Mononuclear cell (primary cell): Measurements from ENCODE around the gene PLD6. TPM values are rescaled to one million over a fixed set of nuclear protein-coding genes. Genes with fewer than 3 reads are reported as not detected.

ENCODE experiments used
- H3K27me3 ChIP-seq: 2 replicates; pipeline ENCODE4 v1.6.0; 2011; ENCODE audit warnings: low read length, control low read depth; ENCODE audit not compliant: insufficient read depth
- H3K4me1 ChIP-seq: 2 replicates; pipeline ENCODE4 v1.5.1; 2011; ENCODE audit warnings: mild to moderate bottlenecking, low read length, control low read depth; ENCODE audit not compliant: insufficient read depth
- H3K4me3 ChIP-seq: 2 replicates; pipeline ENCODE4 v1.5.1; 2011; ENCODE audit warnings: mild to moderate bottlenecking, low read length, moderate library complexity
- H3K9me3 ChIP-seq: 2 replicates; pipeline ENCODE4 v1.5.1; 2011; ENCODE audit warnings: low read depth, mild to moderate bottlenecking, control low read depth, low read length
- total RNA-seq: library from RNA; depleted of rRNA; stranded (reverse); fragments of >200 nt; gene quantifications from one replicate; pipeline ENCODE4 v1.2.3, GENCODE V29; 2012

Gene PLD6
- total RNA-seq, 1 donor: 4.7 TPM

- no peak overlapping the region for H3K4me3 ChIP-seq
- peaks cover 83% of the 10 kb centered on the region for H3K4me1 ChIP-seq
Measured at GRCh38 chr17:17179371-17179827, 26.7 kb downstream of the PLD6 start.

DNA sequence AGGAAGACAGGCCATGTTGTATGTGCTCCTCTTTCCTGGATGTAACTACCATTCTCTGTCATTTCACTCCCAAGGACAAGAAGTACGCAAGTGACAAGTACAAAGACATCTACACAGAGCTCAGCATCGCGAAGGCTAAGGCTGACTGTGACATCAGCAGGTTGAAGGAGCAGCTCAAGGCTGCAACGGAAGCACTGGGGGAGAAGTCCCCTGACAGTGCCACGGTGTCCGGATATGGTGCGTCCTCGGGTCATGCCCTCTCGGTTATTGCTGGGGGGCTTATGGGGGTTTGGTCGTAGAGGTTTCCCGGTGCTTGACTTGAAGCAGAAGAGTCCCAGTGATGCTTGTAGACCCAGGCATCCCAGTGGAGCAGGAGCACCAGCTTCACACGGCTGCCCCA lies 29.0 kb downstream of the PLD6 start:
- Histone ChIP-seq H3K9me3 (no peaks in the 10 kb centered on the region), H3K4me1 (peaks cover 77% of the 10 kb centered on the region), H3K27me3 (no peaks in the 10 kb centered on the region), H3K4me3 (no peak overlapping the region)

More at GRCh38 chr17:17179371-17179827, 26.7 kb downstream of the PLD6 start:
- Histone ChIP-seq H3K27me3 (no peaks in the 10 kb centered on the region), H3K9me3 (no peaks in the 10 kb centered on the region)

GRCh38 chr17:17176341-17176740 lies 29.8 kb downstream of the PLD6 start:
- Histone ChIP-seq H3K4me3 (no peak overlapping the region), H3K27me3 (no peaks in the 10 kb centered on the region), H3K9me3 (no peaks in the 10 kb centered on the region), H3K4me1 (peaks cover 72% of the 10 kb centered on the region)

DNA sequence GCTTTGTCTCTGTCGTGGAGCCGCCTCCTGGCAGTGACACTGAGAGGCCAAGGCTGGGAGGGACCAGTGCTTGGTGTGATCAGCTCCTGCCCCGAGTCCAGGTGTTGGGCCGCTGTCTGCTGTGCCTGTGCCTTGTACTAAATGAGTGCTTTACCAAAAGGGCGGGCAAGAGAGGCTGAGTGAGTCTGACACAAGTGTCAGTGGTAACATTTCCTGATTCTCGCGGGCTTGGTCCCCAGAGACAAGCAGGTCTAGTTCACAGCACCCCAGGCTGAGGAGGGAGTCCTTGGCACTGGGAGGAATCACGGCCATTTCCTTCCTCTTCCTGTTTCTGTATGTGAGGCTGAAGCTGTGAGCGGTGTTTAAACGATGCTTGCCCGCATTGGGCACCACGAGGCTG lies 30.2 kb downstream of the PLD6 start:
- Histone ChIP-seq H3K4me3 (no peak overlapping the region), H3K4me1 (peaks cover 72% of the 10 kb centered on the region), H3K27me3 (no peaks in the 10 kb centered on the region), H3K9me3 (no peaks in the 10 kb centered on the region)

- Histone ChIP-seq H3K4me3 (no peak overlapping the region), H3K27me3 (no peaks in the 10 kb centered on the region), H3K4me1 (peaks cover 67% of the 10 kb centered on the region), H3K9me3 (no peaks in the 10 kb centered on the region)
Measured at GRCh38 chr17:17175340-17175739, 30.8 kb downstream of the PLD6 start.

DNA sequence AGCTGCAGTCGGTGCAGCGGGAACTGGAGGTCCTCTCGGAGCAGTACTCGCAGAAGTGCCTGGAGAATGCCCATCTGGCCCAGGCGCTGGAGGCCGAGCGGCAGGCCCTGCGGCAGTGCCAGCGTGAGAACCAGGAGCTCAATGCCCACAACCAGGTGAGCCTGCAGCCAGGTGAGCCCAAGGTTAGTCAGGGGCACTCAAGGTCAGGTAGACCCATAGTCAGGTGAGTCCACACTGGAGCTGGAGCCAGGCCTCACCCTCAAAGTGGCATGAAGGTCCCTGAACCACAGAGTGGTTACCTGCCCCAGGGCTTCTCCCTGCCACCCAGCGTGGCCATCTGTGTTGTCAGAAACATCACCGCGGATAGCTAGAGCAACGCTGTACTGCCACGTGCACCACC lies 32.2 kb downstream of the PLD6 start:
- Histone ChIP-seq H3K27me3 (no peaks in the 10 kb centered on the region), H3K4me3 (no peak overlapping the region), H3K9me3 (no peaks in the 10 kb centered on the region), H3K4me1 (peaks cover 56% of the 10 kb centered on the region)

GRCh38 chr17:17172990-17173389 lies 33.1 kb downstream of the PLD6 start:
- peaks cover 47% of the 10 kb centered on the region for H3K4me1 ChIP-seq

GRCh38 chr17:17172001-17172939 lies 33.9 kb downstream of the PLD6 start:
- Histone ChIP-seq H3K9me3 (no peaks in the 10 kb centered on the region), H3K4me1 (peaks cover 44% of the 10 kb centered on the region), H3K27me3 (no peaks in the 10 kb centered on the region), H3K4me3 (no peak overlapping the region)

More at GRCh38 chr17:17172990-17173389, 33.1 kb downstream of the PLD6 start:
- Histone ChIP-seq H3K4me3 (no peak overlapping the region), H3K9me3 (no peaks in the 10 kb centered on the region), H3K27me3 (no peaks in the 10 kb centered on the region)

DNA sequence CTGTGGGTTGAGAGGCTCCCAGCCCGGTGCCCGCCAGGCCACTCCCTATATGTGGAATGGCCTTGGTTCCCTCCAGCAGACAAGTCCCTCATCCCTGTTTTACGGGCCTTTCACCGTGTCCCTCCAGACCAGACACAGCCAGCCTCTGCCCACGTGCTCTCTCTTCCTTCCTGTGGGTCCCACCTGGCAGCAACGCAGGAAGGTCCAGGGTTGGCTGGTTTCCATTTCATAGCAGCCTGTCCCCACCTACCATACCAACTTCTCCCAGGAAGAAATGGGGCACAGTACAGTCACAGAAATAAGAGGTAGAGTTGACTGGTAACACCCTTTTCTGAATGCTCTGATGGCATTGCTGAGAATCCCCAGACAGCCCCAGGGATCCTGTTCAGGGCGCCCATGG lies 34.9 kb downstream of the PLD6 start:
- Histone ChIP-seq H3K9me3 (no peaks in the 10 kb centered on the region), H3K27me3 (no peaks in the 10 kb centered on the region), H3K4me1 (peaks cover 37% of the 10 kb centered on the region), H3K4me3 (no peak overlapping the region)

GRCh38 chr17:17170346-17170985 lies 35.7 kb downstream of the PLD6 start:
- Histone ChIP-seq H3K27me3 (no peaks in the 10 kb centered on the region), H3K4me1 (peaks cover 30% of the 10 kb centered on the region), H3K4me3 (no peak overlapping the region), H3K9me3 (no peaks in the 10 kb centered on the region)

- Histone ChIP-seq H3K9me3 (no peaks in the 10 kb centered on the region), H3K27me3 (no peaks in the 10 kb centered on the region), H3K4me1 (peaks cover 21% of the 10 kb centered on the region), H3K4me3 (no peak overlapping the region)
Measured at GRCh38 chr17:17169396-17169795, 36.7 kb downstream of the PLD6 start.

- Histone ChIP-seq H3K4me1 (peaks cover 19% of the 10 kb centered on the region), H3K9me3 (no peaks in the 10 kb centered on the region), H3K27me3 (no peaks in the 10 kb centered on the region)
Measured at GRCh38 chr17:17168401-17168800, 37.7 kb downstream of the PLD6 start.

DNA sequence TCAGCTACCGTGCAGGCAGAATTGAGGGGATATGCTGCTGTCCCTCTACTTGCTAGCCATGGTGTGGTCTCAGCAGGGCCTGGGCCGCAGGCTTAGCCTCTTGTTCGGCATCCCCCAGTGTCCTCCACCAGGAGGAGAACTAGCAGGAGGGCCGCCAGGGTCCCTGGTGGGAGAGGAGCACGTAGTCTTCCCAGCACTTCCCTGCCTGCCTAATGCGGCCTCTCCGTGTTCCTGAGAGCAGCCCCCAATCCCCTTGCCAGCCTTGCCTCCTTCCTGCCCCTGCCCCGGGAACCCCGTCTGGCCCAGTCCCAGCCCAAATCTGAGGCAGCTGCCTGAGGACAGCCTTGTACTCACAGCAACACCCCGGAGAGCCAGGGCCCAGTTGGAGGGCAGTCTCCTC lies 38.1 kb downstream of the PLD6 start:
- H3K27me3 ChIP-seq: no peaks in the 10 kb centered on the region

More at GRCh38 chr17:17168401-17168800, 37.7 kb downstream of the PLD6 start:
- H3K4me3 ChIP-seq: no peak overlapping the region

DNA sequence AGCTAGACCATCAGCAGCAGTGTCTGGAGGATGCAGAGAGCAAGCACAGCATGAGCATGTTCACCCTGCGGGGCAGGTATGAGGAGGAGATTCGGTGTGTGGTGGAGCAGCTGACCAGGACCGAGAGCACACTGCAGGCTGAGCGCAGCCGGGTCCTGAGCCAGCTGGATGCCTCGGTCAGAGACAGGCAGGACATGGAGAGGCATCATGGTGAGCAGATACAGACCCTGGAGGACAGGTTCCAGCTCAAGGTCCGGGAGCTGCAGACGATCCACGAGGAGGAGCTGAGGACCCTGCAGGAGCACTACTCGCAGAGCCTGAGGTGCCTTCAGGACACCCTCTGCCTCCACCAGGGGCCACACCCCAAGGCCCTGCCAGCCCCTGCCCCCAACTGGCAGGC lies 38.8 kb downstream of the PLD6 start:
- Histone ChIP-seq H3K4me3 (no peak overlapping the region), H3K27me3 (no peaks in the 10 kb centered on the region), H3K9me3 (no peaks in the 10 kb centered on the region), H3K4me1 (peaks cover 8% of the 10 kb centered on the region)

More for the DNA sequence above, 38.1 kb downstream of the PLD6 start:
- no peaks in the 10 kb centered on the region for H3K9me3 ChIP-seq
- peaks cover 14% of the 10 kb centered on the region for H3K4me1 ChIP-seq
- no peak overlapping the region for H3K4me3 ChIP-seq

GRCh38 chr17:17166446-17166845 lies 39.7 kb downstream of the PLD6 start:
- Histone ChIP-seq H3K27me3 (no peaks in the 10 kb centered on the region), H3K9me3 (no peaks in the 10 kb centered on the region), H3K4me1 (peaks cover 6% of the 10 kb centered on the region), H3K4me3 (no peak overlapping the region)
